SIG-M5 treated with dmso at 0.1 percent for 504 hours (cell line): ENCODE data around the gene AAGAB.

ENCODE experiments used
- DNase-seq: peaks from one replicate; lab custom pipeline; 2025; ENCODE audit not compliant: unreplicated experiment; lab: John Stamatoyannopoulos, UW

AAGAB gene

DNA sequence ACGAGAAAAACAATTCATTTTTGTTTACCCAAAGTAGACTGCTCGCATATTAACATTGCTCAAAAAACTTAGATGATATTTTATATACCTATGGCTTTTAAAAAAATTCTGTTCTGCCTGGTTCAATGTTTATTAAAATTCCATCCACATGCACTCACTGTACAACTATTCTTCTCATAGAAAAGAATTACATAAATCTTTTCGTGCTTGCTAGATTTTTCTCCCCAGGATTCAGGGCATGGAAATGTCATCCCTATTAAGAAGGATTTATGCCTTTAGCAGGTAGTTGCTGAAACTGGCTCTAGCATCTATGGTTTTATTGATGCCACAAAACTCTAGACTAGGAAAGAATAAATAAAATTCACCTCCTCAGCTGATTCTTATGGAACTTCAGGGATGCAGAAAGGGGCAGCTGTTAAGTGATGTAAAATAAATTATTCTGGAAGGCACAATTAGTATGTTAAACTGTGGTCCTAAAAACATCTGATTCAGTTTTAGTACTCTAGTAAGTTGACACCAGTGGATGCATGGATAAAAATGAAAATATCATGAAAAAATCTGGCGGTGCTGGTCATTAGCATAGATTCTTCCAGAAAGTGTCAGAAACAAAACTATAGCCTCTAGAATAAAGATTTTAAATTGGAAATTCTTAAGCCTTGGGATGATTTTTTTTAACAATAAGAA lies 41.6 kb downstream of the AAGAB start:
- no peak for DNase-seq

GRCh38 chr15:67210555-67211168 lies 43.8 kb downstream of the AAGAB start:
- no peak for DNase-seq

DNA sequence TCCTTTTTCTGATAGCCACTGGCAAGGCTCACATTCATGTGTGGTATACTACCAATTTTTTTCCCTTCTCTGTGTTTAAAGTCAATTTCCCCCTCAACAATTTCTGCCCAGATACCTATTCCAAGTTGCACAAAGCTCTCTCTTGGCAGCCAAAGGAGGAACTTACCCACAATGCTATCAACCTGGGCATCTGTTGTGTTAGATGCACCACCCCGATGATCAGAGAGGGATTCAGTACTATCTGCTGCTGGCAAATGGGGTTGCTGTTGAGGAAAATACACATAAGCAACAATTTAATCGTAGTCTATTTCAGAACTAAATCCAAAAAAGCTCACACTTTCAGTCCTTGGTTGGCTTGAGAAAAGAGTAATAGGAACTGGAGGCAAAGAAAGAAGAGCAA lies 46.1 kb downstream of the AAGAB start:
- DNase-seq, result no peak

DNA sequence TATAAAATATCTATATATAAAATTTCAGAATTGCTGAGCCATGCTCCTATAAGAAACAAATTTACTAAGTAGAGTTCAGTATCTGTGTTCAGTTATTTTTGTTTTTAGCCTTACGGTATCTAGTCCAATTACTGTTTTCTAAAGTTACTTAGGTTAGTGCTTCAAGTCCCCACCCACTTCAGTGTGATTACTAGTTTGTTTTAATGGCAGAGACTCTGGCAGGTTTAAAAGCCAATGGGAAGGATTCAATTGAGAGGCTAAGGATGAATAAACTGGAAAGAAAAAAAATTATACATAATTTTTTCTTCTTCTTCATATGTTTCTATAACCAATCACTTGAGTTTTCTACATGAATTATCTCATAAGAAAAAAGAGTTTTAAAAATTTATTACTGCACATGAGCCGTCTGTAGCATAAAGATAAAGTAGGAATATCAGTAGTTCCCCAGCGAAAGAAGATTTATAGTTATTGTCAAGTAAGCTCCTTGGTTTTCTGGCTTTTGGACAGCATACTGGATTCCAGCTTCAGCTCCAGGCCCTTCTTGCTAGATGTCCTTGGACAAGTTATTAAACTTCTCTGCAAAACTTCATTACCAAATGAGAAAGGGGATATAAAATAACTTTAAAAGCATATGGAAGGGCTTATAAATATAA lies 46.8 kb downstream of the AAGAB start:
- DNase-seq, result no peak

- no peak for DNase-seq
Observed at GRCh38 chr15:67202991-67203390, 51.5 kb downstream of the AAGAB start.

GRCh38 chr15:67202091-67202490 lies 52.4 kb downstream of the AAGAB start:
- DNase-seq, result no peak

DNA sequence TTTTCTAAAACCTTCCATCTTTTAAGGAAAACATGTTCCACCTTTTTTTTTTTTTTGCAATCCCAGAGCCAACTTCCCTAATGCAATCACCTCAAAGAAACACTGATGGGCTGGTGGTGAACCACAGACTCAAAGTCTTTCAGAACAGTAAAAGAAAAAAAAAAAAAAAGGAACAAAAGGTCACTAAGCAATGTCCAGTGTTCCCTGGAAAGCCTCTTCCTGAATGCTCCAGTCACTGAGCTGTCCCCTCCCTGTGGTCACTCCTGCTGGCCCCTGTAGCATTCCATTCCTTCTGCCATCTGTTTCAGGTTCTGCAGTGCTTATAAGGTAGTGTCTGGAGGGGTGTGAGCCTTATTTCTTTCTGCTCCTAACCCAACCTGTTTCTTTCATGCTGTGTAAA lies 53.3 kb downstream of the AAGAB start:
- DNase-seq, result no peak

DNA sequence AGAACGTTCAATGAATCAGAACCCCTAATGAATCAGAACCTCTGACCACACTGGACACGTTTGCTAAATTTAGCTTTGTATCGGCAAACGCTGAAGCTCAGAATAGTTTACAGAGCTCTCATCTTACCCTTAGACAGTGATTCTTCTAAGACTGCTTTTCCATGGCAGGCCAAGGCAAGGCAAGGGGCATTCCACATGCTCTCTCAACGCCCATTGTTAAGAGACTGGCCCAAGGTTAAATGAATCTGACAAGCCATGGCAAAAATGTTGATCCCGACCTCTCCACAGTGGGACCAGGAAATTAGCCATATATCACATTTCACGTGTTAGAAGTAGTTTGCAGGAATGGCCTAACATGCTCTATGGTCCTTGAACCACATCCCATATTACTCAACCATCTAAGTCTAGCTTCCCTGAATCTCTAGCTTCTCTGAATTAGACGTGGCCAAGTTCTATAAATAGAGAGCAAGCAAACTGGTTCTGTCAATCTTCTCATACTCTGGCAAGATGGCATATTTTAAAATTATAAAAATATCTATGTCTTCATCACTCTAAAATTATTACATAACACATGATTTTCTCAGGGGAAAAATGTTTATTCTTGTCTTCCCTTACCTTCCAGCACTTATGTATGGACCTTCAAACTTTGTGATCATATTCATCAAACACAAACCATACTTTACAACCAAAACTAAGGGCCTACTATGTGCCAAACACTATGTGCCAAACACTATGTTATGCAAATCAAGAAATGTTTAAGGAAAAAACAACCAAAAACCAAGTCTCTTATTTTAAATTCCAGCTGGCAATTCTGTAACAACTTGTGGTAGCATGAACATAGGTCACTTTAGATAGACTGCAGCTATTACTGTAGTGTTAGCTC lies 54.3 kb downstream of the AAGAB start:
- DNase-seq, result peak; percentile 46

- DNase-seq, result no peak
Observed at GRCh38 chr15:67199391-67199790, 55.1 kb downstream of the AAGAB start.

- no peak for DNase-seq
Observed at GRCh38 chr15:67198157-67198754, 56.2 kb downstream of the AAGAB start.

GRCh38 chr15:67197364-67197695 lies 57.1 kb downstream of the AAGAB start:
- no peak for DNase-seq

- DNase-seq, result no peak
Observed at GRCh38 chr15:67196672-67197363, 57.6 kb downstream of the AAGAB start.

- no peak for DNase-seq
Observed at GRCh38 chr15:67196222-67196621, 58.2 kb downstream of the AAGAB start.

GRCh38 chr15:67195305-67195704 lies 59.2 kb downstream of the AAGAB start:
- DNase-seq, result no peak

DNA sequence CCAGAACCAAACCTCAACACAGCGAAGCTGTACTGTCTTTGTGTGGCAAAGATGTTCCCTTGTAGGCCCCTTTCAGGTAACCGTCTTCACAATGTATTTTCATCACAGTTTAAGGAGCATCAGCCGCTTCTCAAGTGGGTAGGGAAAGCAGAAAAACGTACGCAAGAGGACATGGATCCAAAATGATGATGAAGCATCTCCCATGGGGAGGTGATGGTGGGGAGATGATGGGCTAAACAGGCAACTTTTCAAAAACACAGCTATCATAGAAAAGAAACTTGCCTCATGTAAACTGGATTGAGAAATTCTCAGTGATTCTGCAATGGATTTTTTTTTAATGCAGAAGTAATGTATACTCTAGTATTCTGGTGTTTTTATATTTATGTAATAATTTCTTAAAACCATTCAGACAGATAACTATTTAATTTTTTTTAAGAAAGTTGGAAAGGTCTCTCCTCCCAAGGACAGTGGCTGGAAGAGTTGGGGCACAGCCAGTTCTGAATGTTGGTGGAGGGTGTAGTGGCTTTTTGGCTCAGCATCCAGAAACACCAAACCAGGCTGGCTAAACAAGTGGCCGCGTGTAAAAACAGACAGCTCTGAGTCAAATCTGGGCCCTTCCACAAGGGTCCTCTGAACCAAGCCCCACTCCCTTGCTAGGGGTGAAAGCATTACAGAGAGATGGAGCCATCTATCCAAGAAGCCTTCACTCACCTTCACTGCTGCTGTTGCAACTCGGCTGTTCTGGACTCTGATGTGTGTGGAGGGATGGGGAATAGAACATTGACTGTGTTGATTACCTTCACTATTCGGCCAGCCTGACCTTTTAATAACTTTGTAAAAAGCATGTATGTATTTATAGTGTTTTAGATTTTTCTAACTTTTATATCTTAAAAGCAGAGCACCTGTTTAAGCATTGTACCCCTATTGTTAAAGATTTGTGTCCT lies 60.0 kb downstream of the AAGAB start:
- no peak for DNase-seq

GRCh38 chr15:67193223-67193990 lies 61.1 kb downstream of the AAGAB start:
- DNase-seq, result no peak

DNA sequence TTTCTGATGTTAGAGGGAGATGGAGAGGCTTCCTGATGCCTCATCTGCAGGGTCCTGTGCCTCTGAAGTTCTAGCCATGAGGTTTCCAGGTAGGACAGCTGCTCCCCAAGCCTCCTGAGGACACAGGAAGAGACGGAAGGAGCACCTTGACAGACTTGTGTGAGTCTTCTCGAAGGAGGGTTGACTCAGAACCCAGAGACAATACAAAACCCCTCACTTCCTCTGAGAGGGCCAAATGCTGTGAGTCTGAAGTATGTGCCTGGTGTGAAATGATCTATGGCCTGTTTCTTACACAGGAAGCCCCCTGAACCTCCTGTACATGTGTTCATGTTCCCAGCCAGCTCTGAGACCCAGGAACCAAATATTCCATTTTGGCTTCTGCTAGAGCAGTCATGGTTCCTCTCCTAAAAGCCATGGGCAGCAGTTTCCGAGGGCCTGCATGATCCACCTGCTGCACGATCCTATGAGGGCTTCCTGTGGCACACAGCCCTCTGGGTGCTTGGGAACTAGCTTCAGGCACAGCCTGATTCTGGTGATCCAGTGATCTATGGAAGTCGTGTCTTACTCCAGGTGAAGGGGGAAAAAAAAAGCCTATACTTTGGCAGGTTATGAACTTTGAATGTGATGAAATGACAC lies 62.2 kb downstream of the AAGAB start:
- DNase-seq, result no peak

GRCh38 chr15:67190813-67191212 lies 63.6 kb downstream of the AAGAB start:
- no peak for DNase-seq
